Neutrophil (primary cell): ENCODE data around the gene EPHA4.

Experiments
- H3K27ac ChIP-seq: fragments of 200-600 bp; sonication (generic); 2 replicates; pipeline ENCODE4 v1.5.1; 2016; ENCODE audit warnings: mild to moderate bottlenecking, moderate library complexity
- H3K27me3 ChIP-seq: fragments of 200-600 bp; sonication (generic); 2 replicates; pipeline ENCODE4 v1.6.0; 2016; ENCODE audit warnings: mild to moderate bottlenecking
- H3K36me3 ChIP-seq: fragments of 200-600 bp; sonication (generic); 2 replicates; pipeline ENCODE4 v1.5.1; 2017
- H3K4me1 ChIP-seq, 2 experiments: fragments of 200-600 bp in 1 of 2; sonication (generic) in 1 of 2; 1 replicate in 1 of 2; 2 replicates in 1 of 2; pipeline versions ENCODE4 v1.5.1 to v1.6.1; 2013 to 2016; ENCODE audit warnings: low read depth in 1 of 2, low read length in 1 of 2, mild to moderate bottlenecking in 1 of 2, moderate library complexity in 1 of 2; ENCODE audit not compliant: control insufficient read depth in 1 of 2, insufficient read depth in 1 of 2
- H3K4me3 ChIP-seq, 2 experiments: fragments of 200-600 bp in 1 of 2; sonication (generic) in 1 of 2; 1 replicate in 1 of 2; 2 replicates in 1 of 2; pipeline ENCODE4 v1.5.1; 2013 to 2016; ENCODE audit warnings: low read depth in 1 of 2, low read length in 1 of 2, mild to moderate bottlenecking in 1 of 2, moderate library complexity in 1 of 2
- H3K9me3 ChIP-seq: fragments of 200-600 bp; sonication (generic); 2 replicates; pipeline ENCODE4 v1.5.1; 2016
- TF ChIP-seq, protein P1 (sequence below): fragments of 200-600 bp; sonication (generic); IDR thresholded peaks from 2 replicates; pipeline ENCODE4 v1.5.1; 2016; ENCODE audit warnings: antibody characterized with exemption

EPHA4 gene

DNA sequence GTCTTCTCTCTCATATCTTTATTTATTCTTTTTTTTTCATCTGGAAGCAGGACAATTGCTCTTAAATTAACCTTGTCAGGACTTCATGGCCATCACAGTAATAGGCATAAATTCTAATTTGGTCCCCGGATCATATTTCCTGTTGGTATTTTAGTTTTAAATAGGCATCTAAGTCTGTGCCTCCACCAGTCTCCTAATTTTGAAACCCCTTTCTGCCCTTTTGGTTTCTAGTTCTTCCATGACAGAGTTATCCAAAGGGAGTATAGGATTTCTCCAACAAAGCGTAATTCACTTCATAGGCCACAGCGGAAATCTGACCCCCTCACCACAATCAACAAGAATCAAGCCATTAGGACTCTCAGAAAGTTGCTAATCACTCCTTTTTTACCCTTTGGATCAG is 3.8 kb downstream of the EPHA4 start:
- Histone ChIP-seq H3K27me3 (peaks cover 78% of the 10 kb centered on the region), H3K4me1 (peaks cover 27 to 30% of the 10 kb centered on the region in 2 experiments), H3K9me3 (no peaks in the 10 kb centered on the region), H3K27ac (no peak overlapping the region), H3K36me3 (no peaks in the 10 kb centered on the region), H3K4me3 (no peak overlapping the region)
- TF ChIP-seq, protein P1, sequence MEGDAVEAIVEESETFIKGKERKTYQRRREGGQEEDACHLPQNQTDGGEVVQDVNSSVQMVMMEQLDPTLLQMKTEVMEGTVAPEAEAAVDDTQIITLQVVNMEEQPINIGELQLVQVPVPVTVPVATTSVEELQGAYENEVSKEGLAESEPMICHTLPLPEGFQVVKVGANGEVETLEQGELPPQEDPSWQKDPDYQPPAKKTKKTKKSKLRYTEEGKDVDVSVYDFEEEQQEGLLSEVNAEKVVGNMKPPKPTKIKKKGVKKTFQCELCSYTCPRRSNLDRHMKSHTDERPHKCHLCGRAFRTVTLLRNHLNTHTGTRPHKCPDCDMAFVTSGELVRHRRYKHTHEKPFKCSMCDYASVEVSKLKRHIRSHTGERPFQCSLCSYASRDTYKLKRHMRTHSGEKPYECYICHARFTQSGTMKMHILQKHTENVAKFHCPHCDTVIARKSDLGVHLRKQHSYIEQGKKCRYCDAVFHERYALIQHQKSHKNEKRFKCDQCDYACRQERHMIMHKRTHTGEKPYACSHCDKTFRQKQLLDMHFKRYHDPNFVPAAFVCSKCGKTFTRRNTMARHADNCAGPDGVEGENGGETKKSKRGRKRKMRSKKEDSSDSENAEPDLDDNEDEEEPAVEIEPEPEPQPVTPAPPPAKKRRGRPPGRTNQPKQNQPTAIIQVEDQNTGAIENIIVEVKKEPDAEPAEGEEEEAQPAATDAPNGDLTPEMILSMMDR: no peak

DNA sequence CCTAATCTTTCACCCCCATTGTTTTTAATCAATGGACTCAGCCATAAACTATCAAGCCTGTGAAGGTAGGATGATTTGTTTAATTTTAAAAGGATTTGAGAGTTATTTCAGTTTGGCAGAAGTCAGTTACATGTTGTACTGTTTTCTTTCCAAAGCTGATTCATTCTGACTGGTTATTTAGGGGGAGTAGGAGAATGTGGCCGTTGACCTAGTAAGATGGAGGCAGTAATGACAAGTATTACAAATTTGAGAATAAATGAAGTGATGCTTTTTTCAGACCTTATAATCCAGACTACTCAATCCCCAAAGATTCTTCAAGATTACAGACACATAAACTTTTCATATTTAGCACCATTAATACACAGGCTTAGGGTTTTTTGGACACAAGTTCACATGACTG is 4.3 kb downstream of the EPHA4 start:
- peaks cover 73% of the 10 kb centered on the region for H3K27me3 ChIP-seq
- H3K4me1 ChIP-seq: peaks cover 22 to 25% of the 10 kb centered on the region in 2 experiments
- no peak overlapping the region for H3K27ac ChIP-seq
- no peaks in the 10 kb centered on the region for H3K36me3 ChIP-seq
- no peak overlapping the region for H3K4me3 ChIP-seq
- TF ChIP-seq, protein P1: no peak
- no peaks in the 10 kb centered on the region for H3K9me3 ChIP-seq

- H3K27ac ChIP-seq: no peak overlapping the region
- peaks cover 18 to 20% of the 10 kb centered on the region in 2 experiments for H3K4me1 ChIP-seq
- H3K27me3 ChIP-seq: peaks cover 68% of the 10 kb centered on the region
- no peaks in the 10 kb centered on the region for H3K9me3 ChIP-seq
- H3K4me3 ChIP-seq: no peak overlapping the region
- no peaks in the 10 kb centered on the region for H3K36me3 ChIP-seq
- TF ChIP-seq, protein P1: no peak
Measured at GRCh38 chr2:221567231-221567760, 4.8 kb downstream of the EPHA4 start.

GRCh38 chr2:221563270-221563985 is 8.7 kb downstream of the EPHA4 start:
- TF ChIP-seq, protein P1: no peak
- no peak overlapping the region for H3K4me3 ChIP-seq
- H3K4me1 ChIP-seq: no peaks in the 10 kb centered on the region
- no peaks in the 10 kb centered on the region for H3K9me3 ChIP-seq
- peaks cover 29% of the 10 kb centered on the region for H3K27me3 ChIP-seq
- H3K27ac ChIP-seq: no peak overlapping the region
- no peaks in the 10 kb centered on the region for H3K36me3 ChIP-seq

DNA sequence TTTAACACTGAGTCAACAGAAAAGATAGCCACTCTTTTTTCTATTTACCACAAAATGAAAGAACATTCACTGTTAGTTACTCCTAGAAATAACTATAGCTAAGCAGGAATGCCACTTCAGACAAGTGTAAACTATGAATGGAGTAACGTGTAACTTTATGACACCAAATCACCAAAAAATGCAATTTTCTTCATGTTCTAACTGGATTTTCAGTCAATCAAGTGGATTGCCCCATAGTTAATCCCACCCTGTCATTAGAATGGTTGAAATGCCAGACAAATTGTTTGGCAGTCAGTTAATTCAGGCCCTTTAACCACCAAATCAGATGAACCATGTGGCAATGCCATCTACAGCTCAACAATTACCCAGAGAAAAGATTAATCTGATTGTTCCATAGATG is 9.9 kb downstream of the EPHA4 start:
- H3K36me3 ChIP-seq: no peaks in the 10 kb centered on the region
- peaks cover 17% of the 10 kb centered on the region for H3K27me3 ChIP-seq
- H3K4me1 ChIP-seq: no peaks in the 10 kb centered on the region
- TF ChIP-seq, protein P1: no peak
- no peaks in the 10 kb centered on the region for H3K9me3 ChIP-seq
- H3K27ac ChIP-seq: no peak overlapping the region
- H3K4me3 ChIP-seq: no peak overlapping the region
